Kidney glomerular epithelial cell (primary cell): ENCODE data around the gene POU2F1.
"Not testable (repeated sequence)": the region's sequence is repeated elsewhere in the genome, so short reads cannot be mapped to it uniquely, and the experiment has no call there.

ENCODE experiments used
- DNase-seq: peaks from one replicate; lab custom pipeline; 2025; lab: John Stamatoyannopoulos, UW

The POU2F1 gene

GRCh38 chr1:167314671-167315070 lies 94.0 kb downstream of the POU2F1 start:
- DNase-seq: no peak

GRCh38 chr1:167317463-167317862 lies 96.8 kb downstream of the POU2F1 start:
- no peak for DNase-seq

GRCh38 chr1:167319206-167319605 lies 98.5 kb downstream of the POU2F1 start:
- DNase-seq: not testable (repeated sequence)

- DNase-seq: no peak
These were observed 101.8 kb downstream of the POU2F1 start for GRCh38 chr1:167322483-167322882.

- DNase-seq: no peak
These were observed 104.5 kb downstream of the POU2F1 start for GRCh38 chr1:167325151-167325550.

- DNase-seq: no peak
These were observed 107.7 kb downstream of the POU2F1 start for GRCh38 chr1:167328306-167328815.

- no peak for DNase-seq
These were observed 108.3 kb downstream of the POU2F1 start for GRCh38 chr1:167328816-167329483.

- no peak for DNase-seq
These were observed 110.1 kb downstream of the POU2F1 start for GRCh38 chr1:167330601-167331293.

GRCh38 chr1:167331650-167332049 lies 111.0 kb downstream of the POU2F1 start:
- DNase-seq: no peak

- DNase-seq: no peak
These were observed 111.8 kb downstream of the POU2F1 start for GRCh38 chr1:167332503-167332902.

- no peak for DNase-seq
These were observed 112.4 kb downstream of the POU2F1 start for GRCh38 chr1:167333124-167333523.

GRCh38 chr1:167333703-167334102 lies 113.0 kb downstream of the POU2F1 start:
- no peak for DNase-seq

- no peak for DNase-seq
These were observed 118.7 kb downstream of the POU2F1 start for GRCh38 chr1:167339405-167339804.

- peak; percentile 30 for DNase-seq
These were observed 122.2 kb downstream of the POU2F1 start for GRCh38 chr1:167342846-167343245.

GRCh38 chr1:167344112-167344511 lies 123.4 kb downstream of the POU2F1 start:
- no peak for DNase-seq

- DNase-seq: no peak
These were observed 124.1 kb downstream of the POU2F1 start for GRCh38 chr1:167344615-167345385.

GRCh38 chr1:167345386-167345733 lies 124.7 kb downstream of the POU2F1 start:
- DNase-seq: no peak

GRCh38 chr1:167357305-167357704 lies 136.6 kb downstream of the POU2F1 start:
- DNase-seq: no peak

GRCh38 chr1:167359295-167359694 lies 138.6 kb downstream of the POU2F1 start:
- DNase-seq: no peak

- no peak for DNase-seq
These were observed 139.4 kb downstream of the POU2F1 start for GRCh38 chr1:167360120-167360519.

- no peak for DNase-seq
These were observed 142.0 kb downstream of the POU2F1 start for GRCh38 chr1:167362638-167363037.

- DNase-seq: no peak
These were observed 144.1 kb downstream of the POU2F1 start for GRCh38 chr1:167364826-167365225.

- DNase-seq: no peak
These were observed 144.7 kb downstream of the POU2F1 start for GRCh38 chr1:167365360-167365759.
